Activated CD8-positive, alpha-beta memory T cell treated with anti-CD3 and anti-CD28 coated beads, Interleukin-2, amount 10 ng/mL, durations not matched to agents 7 days and 5 days (primary cell): ENCODE measurements around the gene MAST4. TPM values are rescaled to one million over a fixed set of nuclear protein-coding genes. Genes with fewer than 3 reads are reported as not detected.
"Not testable (repeated sequence)": the region's sequence is repeated elsewhere in the genome, so short reads cannot be mapped to it uniquely, and the experiment has no call there.

Source experiments
- ATAC-seq: fragments of 150-1000 bp; cut with Tn5 transposase; one replicate; pipeline ENCODE4 v1.10.0; 2021; ENCODE audit warnings: moderate library complexity
- CTCF ChIA-PET: fragments of 350-600 bp; sonication (Branson Sonifier 250); formaldehyde crosslinking; loops from one replicate; lab custom pipeline; 2021; ENCODE audit warnings: antibody characterized with exemption; lab: Charles Lee
- DNase-seq: peaks from one replicate; pipeline ENCODE4 v3.0.0-alpha.2; 2020
- H3K27ac Mint-ChIP-seq: one replicate; pipeline ENCODE4 v1.8.0; 2021; ENCODE audit warnings: mild to moderate bottlenecking, mixed read lengths
- H3K27me3 Mint-ChIP-seq: one replicate; pipeline ENCODE4 v1.8.0; 2021; ENCODE audit warnings: mixed read lengths
- H3K36me3 Mint-ChIP-seq: one replicate; pipeline ENCODE4 v1.8.0; 2021; ENCODE audit warnings: mild to moderate bottlenecking, mixed read lengths
- H3K4me1 Mint-ChIP-seq: one replicate; pipeline ENCODE4 v1.8.0; 2021; ENCODE audit warnings: mixed read lengths
- H3K4me3 Mint-ChIP-seq: one replicate; pipeline ENCODE4 v1.8.0; 2021; ENCODE audit warnings: mild to moderate bottlenecking, moderate library complexity, mixed read lengths
- H3K9me3 Mint-ChIP-seq: one replicate; pipeline ENCODE4 v1.8.0; 2022; ENCODE audit warnings: low read depth, mixed read lengths
- total RNA-seq, 2 experiments: library from RNA; stranded (reverse); gene quantifications; one replicate each; pipeline ENCODE4 v1.2.3, GENCODE V29; 2021

The MAST4 gene
- total RNA-seq, 2 experiments from 2014 or later, result 21.6 to 25.2 TPM

DNA sequence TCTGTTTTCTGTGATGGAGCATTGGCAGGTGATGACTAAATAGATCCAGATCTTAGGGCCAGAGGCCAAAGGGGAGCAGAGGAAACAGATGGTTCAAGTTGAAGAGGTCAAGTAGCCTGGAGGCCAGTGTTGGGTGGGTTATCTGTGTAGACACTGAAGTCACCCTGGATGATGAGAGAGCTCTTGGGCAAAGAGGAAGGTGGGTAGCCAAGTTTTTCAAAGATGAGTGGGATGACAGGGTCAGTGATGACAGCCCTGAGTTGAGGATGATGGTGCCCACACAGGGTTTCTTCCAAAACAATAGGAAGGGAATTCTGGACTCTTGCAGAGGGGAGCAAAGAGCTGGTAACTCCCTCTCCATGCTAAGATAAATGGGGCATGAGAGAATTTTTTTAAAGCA lies 523.8 kb downstream of the MAST4 start:
- no peak for ATAC-seq
- CTCF ChIA-PET, result no interaction called here
- no peaks in the 10 kb centered on the region for H3K9me3 Mint-ChIP-seq
- no peaks in the 10 kb centered on the region for H3K27me3 Mint-ChIP-seq
- H3K4me3 Mint-ChIP-seq, result no peak overlapping the region
- H3K27ac Mint-ChIP-seq, result no peak overlapping the region
- no peak for DNase-seq
- H3K36me3 Mint-ChIP-seq, result peaks cover 19% of the 10 kb centered on the region
- no peaks in the 10 kb centered on the region for H3K4me1 Mint-ChIP-seq

GRCh38 chr5:67123819-67124218 lies 527.6 kb downstream of the MAST4 start:
- ATAC-seq (no peak), DNase-seq (no peak)
- H3K27me3 Mint-ChIP-seq, result no peaks in the 10 kb centered on the region
- no peak overlapping the region for H3K4me3 Mint-ChIP-seq
- H3K9me3 Mint-ChIP-seq, result no peaks in the 10 kb centered on the region
- CTCF ChIA-PET, result no interaction called here
- H3K27ac Mint-ChIP-seq, result no peak overlapping the region
- H3K4me1 Mint-ChIP-seq, result peaks cover 4% of the 10 kb centered on the region
- H3K36me3 Mint-ChIP-seq, result peaks cover 36% of the 10 kb centered on the region

- peaks cover 4% of the 10 kb centered on the region for H3K4me1 Mint-ChIP-seq
- no peak overlapping the region for H3K27ac Mint-ChIP-seq
- no peak for ATAC-seq
- H3K36me3 Mint-ChIP-seq, result peaks cover 31% of the 10 kb centered on the region
- no peak for DNase-seq
- no peaks in the 10 kb centered on the region for H3K9me3 Mint-ChIP-seq
- CTCF ChIA-PET, result no interaction called here
- no peak overlapping the region for H3K4me3 Mint-ChIP-seq
- no peaks in the 10 kb centered on the region for H3K27me3 Mint-ChIP-seq
These were observed 528.4 kb downstream of the MAST4 start for GRCh38 chr5:67124556-67124955.

- peaks cover 40% of the 10 kb centered on the region for H3K36me3 Mint-ChIP-seq
- ATAC-seq, H3K27me3 Mint-ChIP-seq, H3K4me1 Mint-ChIP-seq, CTCF ChIA-PET, DNase-seq, H3K4me3 Mint-ChIP-seq, H3K9me3 Mint-ChIP-seq, H3K27ac Mint-ChIP-seq: not testable (repeated sequence)
These were observed 531.2 kb downstream of the MAST4 start for GRCh38 chr5:67127347-67127895.

DNA sequence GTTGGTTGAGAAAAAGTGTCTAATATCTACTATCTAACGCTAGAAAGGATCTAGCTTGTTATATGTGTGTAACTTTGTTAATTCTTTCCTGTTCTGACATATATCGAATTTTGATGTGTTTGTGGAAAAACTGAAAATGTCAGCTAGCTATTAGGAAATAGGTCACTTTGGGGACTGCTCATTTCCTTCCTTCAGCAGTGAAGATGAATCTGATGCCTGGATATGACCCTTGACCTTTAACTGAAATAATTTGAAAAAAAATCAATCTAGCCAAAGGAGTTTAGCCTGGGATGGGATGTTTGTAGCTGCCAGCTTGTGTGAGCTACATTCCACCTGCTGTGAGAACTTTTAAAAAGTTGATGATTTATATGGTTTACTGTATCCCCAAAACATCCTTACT lies 533.6 kb downstream of the MAST4 start:
- ATAC-seq (no peak), DNase-seq (no peak)
- Mint-ChIP-seq H3K36me3 (peaks cover 46% of the 10 kb centered on the region), H3K4me1 (peaks cover 6% of the 10 kb centered on the region), H3K4me3 (no peak overlapping the region), H3K27ac (no peak overlapping the region), H3K9me3 (no peaks in the 10 kb centered on the region), H3K27me3 (no peaks in the 10 kb centered on the region)
- CTCF ChIA-PET, result no interaction called here

- Mint-ChIP-seq H3K4me3 (no peak overlapping the region), H3K27ac (no peak overlapping the region), H3K9me3 (no peaks in the 10 kb centered on the region), H3K4me1 (peaks cover 2% of the 10 kb centered on the region), H3K27me3 (no peaks in the 10 kb centered on the region), H3K36me3 (peaks cover 28% of the 10 kb centered on the region)
- no peak for ATAC-seq
- CTCF ChIA-PET, result interaction anchor here (1.5 kb wide), 1 partner anchor 12 kb away, joined by 4 read pairs; no protein-coding TSS in a partner anchor
- DNase-seq, result no peak
These were observed 537.0 kb downstream of the MAST4 start for GRCh38 chr5:67133217-67133616.

DNA sequence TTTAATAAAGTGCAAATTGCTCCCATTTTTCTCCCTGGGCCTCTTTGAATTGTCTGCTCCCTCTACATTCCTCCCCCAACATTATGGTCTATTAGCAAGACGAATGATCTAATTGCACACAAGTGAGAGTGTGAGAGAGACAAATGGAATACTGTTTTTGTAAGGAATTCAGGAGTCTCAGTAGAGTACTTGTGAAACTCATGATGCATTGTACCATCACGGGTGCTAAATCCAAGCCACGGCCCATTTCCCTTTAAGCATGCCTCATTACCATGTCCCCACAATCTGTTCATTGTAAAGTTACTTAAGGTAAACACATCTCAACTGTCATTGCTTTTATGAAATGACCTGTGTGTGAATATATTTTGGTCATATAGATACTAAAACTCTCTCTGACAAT lies 537.6 kb downstream of the MAST4 start:
- CTCF ChIA-PET, result interaction anchor here (1.5 kb wide), 1 partner anchor 13 kb away, joined by 4 read pairs; no protein-coding TSS in a partner anchor
- H3K4me1 Mint-ChIP-seq, result peaks cover 2% of the 10 kb centered on the region

DNA sequence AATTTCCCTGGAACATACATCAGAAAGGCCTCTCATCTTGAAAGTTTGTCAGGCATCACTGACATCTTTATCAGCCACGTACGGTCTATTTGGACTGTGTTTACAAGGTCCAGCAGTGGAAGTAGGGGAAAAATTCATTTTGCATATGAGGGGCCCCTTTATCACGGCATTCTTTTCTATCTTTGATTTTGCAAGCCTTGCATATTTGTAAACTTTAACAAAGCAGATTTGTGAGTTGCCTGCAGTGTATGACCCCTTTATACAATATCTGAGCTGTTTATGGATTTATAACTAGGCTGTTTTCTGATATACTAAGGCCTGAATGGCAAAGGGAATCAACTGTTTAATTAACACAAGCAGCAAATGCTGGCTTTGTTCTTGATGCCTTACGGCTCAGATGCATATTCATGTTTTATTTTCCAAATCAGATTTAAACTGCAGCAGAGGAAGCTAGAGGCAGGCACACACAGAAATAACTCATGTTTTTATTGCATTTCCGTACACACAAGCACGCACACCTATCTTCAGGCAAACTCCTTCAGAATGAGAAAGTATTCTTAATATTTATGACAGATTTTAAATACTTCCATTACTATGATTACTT lies 539.3 kb downstream of the MAST4 start:
- Mint-ChIP-seq H3K36me3 (peaks cover 18% of the 10 kb centered on the region), H3K27me3 (no peaks in the 10 kb centered on the region), H3K9me3 (no peaks in the 10 kb centered on the region), H3K4me3 (no peak overlapping the region), H3K27ac (no peak overlapping the region), H3K4me1 (peaks cover 2% of the 10 kb centered on the region)
- no peak for ATAC-seq
- DNase-seq, result no peak
- CTCF ChIA-PET, result no interaction called here

More for the DNA sequence above, 537.6 kb downstream of the MAST4 start:
- Mint-ChIP-seq H3K27ac (no peak overlapping the region), H3K27me3 (no peaks in the 10 kb centered on the region), H3K36me3 (peaks cover 25% of the 10 kb centered on the region), H3K4me3 (no peak overlapping the region), H3K9me3 (no peaks in the 10 kb centered on the region)
- no peak for DNase-seq
- ATAC-seq, result no peak

DNA sequence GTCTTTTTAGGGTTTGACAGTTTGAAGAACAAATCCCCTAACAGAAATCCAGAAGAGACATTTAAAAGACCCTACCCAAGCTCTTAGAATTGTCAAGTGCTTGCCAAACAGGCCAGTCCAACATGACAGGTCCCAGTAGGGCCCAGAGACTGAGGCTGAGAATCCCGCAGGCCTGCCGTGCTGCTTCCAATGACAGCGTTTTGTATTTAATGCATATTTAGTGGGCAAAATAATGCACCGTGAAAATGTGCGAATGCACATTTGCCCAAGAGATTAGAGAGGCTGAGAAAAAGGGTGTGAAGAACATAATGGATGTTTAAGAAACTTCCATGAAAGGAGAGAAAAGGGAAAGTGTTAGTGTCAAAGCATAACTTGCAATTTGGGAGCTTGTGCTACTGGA lies 542.8 kb downstream of the MAST4 start:
- CTCF ChIA-PET, result no interaction called here
- peaks cover 15% of the 10 kb centered on the region for H3K36me3 Mint-ChIP-seq
- no peaks in the 10 kb centered on the region for H3K4me1 Mint-ChIP-seq
- H3K4me3 Mint-ChIP-seq, result no peak overlapping the region
- DNase-seq, result no peak
- H3K27ac Mint-ChIP-seq, result no peak overlapping the region
- no peaks in the 10 kb centered on the region for H3K27me3 Mint-ChIP-seq
- H3K9me3 Mint-ChIP-seq, result no peaks in the 10 kb centered on the region
- ATAC-seq, result no peak

GRCh38 chr5:67140413-67140812 lies 544.2 kb downstream of the MAST4 start:
- Mint-ChIP-seq H3K4me3 (no peak overlapping the region), H3K4me1 (no peaks in the 10 kb centered on the region), H3K27me3 (no peaks in the 10 kb centered on the region), H3K36me3 (peaks cover 14% of the 10 kb centered on the region), H3K9me3 (no peaks in the 10 kb centered on the region), H3K27ac (no peak overlapping the region)
- no peak for DNase-seq
- CTCF ChIA-PET, result no interaction called here
- no peak for ATAC-seq

GRCh38 chr5:67141644-67142043 lies 545.5 kb downstream of the MAST4 start:
- Mint-ChIP-seq H3K36me3 (peaks cover 19% of the 10 kb centered on the region), H3K9me3 (no peaks in the 10 kb centered on the region), H3K27me3 (no peaks in the 10 kb centered on the region), H3K27ac (no peak overlapping the region), H3K4me3 (no peak overlapping the region), H3K4me1 (no peaks in the 10 kb centered on the region)
- CTCF ChIA-PET, result no interaction called here
- ATAC-seq (no peak), DNase-seq (no peak)

GRCh38 chr5:67142816-67143215 lies 546.6 kb downstream of the MAST4 start:
- H3K4me1 Mint-ChIP-seq, result peaks cover 3% of the 10 kb centered on the region
- H3K36me3 Mint-ChIP-seq, result peaks cover 22% of the 10 kb centered on the region
- no peak overlapping the region for H3K27ac Mint-ChIP-seq
- DNase-seq, result no peak
- CTCF ChIA-PET, result interaction anchor here (0.7 kb wide), 1 partner anchor 66 kb away, joined by 3 read pairs; no protein-coding TSS in a partner anchor
- H3K9me3 Mint-ChIP-seq, result no peaks in the 10 kb centered on the region
- H3K4me3 Mint-ChIP-seq, result no peak overlapping the region
- no peaks in the 10 kb centered on the region for H3K27me3 Mint-ChIP-seq
- ATAC-seq, result no peak

DNA sequence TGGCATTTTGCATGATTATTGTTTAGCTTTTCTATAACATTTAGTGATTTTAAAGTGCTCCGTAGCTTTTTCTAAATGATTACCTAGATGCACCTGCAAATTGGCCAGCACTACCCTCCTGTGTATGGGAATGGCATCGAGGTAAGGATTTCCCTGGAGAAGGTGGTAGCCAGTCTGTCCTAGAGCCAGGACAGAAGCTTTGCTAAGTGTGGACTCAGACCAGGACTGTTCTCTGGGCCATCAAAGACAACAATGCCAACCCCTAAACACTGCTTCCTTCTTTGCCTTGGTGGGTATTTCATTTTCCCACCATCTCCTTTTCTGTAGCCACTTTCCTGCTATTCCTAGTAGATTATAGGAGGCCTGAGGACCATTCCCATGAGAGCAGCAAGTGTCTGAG lies 547.4 kb downstream of the MAST4 start:
- Mint-ChIP-seq H3K4me3 (no peak overlapping the region), H3K36me3 (peaks cover 22% of the 10 kb centered on the region), H3K9me3 (no peaks in the 10 kb centered on the region), H3K27me3 (no peaks in the 10 kb centered on the region), H3K27ac (no peak overlapping the region), H3K4me1 (peaks cover 7% of the 10 kb centered on the region)
- CTCF ChIA-PET, result interaction anchor here (0.7 kb wide), 1 partner anchor 65 kb away, joined by 3 read pairs; no protein-coding TSS in a partner anchor
- no peak for ATAC-seq
- DNase-seq, result no peak

- Mint-ChIP-seq H3K4me3 (no peak overlapping the region), H3K27me3 (no peaks in the 10 kb centered on the region), H3K36me3 (peaks cover 20% of the 10 kb centered on the region), H3K9me3 (no peaks in the 10 kb centered on the region), H3K27ac (no peak overlapping the region), H3K4me1 (peaks cover 9% of the 10 kb centered on the region)
- ATAC-seq (no peak), DNase-seq (no peak)
- CTCF ChIA-PET, result interaction anchor here (1.4 kb wide), 1 partner anchor 12 kb away, joined by 3 read pairs; no protein-coding TSS in a partner anchor
These were observed 548.0 kb downstream of the MAST4 start for GRCh38 chr5:67144183-67144639.
